ENCODE data around the gene PGF.
A peak's percentile ranks its signal among the peaks of the same experiment; 100 is the strongest.
"Not testable (repeated sequence)": the region's sequence is repeated elsewhere in the genome, so short reads cannot be mapped to it uniquely, and the experiment has no call there.

PGF gene

GRCh38 chr14:74938531-74939495, 16.6 kb downstream of the PGF start:
- DNase-seq: no peak

- DNase-seq: no peak
These were observed 18.2 kb downstream of the PGF start for GRCh38 chr14:74937171-74937570.

- DNase-seq: no peak
These were observed 18.7 kb downstream of the PGF start for GRCh38 chr14:74936731-74937130.

- DNase-seq: no peak
These were observed 19.2 kb downstream of the PGF start for GRCh38 chr14:74936151-74936550.

- DNase-seq: no peak
These were observed 20.1 kb downstream of the PGF start for GRCh38 chr14:74935360-74935680.

- DNase-seq: no peak
These were observed 20.7 kb downstream of the PGF start for GRCh38 chr14:74934476-74935359.

GRCh38 chr14:74934041-74934440, 21.4 kb downstream of the PGF start:
- DNase-seq: no peak

- not testable (repeated sequence) for DNase-seq
These were observed 22.5 kb downstream of the PGF start for GRCh38 chr14:74932936-74933335.

GRCh38 chr14:74932401-74932901, 22.9 kb downstream of the PGF start:
- DNase-seq: no peak

GRCh38 chr14:74931744-74932143, 23.7 kb downstream of the PGF start:
- not testable (repeated sequence) for DNase-seq

- DNase-seq: no peak
These were observed 26.2 kb downstream of the PGF start for GRCh38 chr14:74929242-74929641.

- DNase-seq: no peak
These were observed 28.2 kb downstream of the PGF start for GRCh38 chr14:74927225-74927624.

GRCh38 chr14:74924061-74924460, 31.3 kb downstream of the PGF start:
- DNase-seq: no peak

GRCh38 chr14:74922752-74923401, 32.5 kb downstream of the PGF start, which contains the start of gene RPS6KL1:
RPS6KL1 (minus strand) TSS chr14:74923260; CDS start chr14:74921541, 1,719 bp downstream.
- peak; percentile 70 for DNase-seq

- DNase-seq: no peak
These were observed 33.2 kb downstream of the PGF start for GRCh38 chr14:74921987-74922751.

- no peak for DNase-seq
These were observed 34.3 kb downstream of the PGF start for GRCh38 chr14:74921053-74921620.

GRCh38 chr14:74920281-74920680, 35.1 kb downstream of the PGF start:
- DNase-seq: no peak

- no peak for DNase-seq
These were observed 35.8 kb downstream of the PGF start for GRCh38 chr14:74919421-74920165.

- no peak for DNase-seq
These were observed 37.0 kb downstream of the PGF start for GRCh38 chr14:74918380-74918779.

GRCh38 chr14:74917646-74918081, 37.7 kb downstream of the PGF start:
- DNase-seq: no peak

- no peak for DNase-seq
These were observed 38.2 kb downstream of the PGF start for GRCh38 chr14:74917178-74917543.
